NB4 (cell line): ENCODE results near the gene STRN4.

Experiments
- DNase-seq: peaks from one replicate; pipeline ENCODE4 v3.0.0; 2010; ENCODE audit warnings: low read depth
- H3K4me3 ChIP-seq: one replicate; pipeline ENCODE4 v1.5.1; 2011; ENCODE audit warnings: mild to moderate bottlenecking, low read depth, low read length, moderate library complexity
- MYC ChIP-seq: IDR thresholded peaks from 2 replicates; pipeline ENCODE4 v1.6.1; 2011; ENCODE audit warnings: low read depth, low read length
- POLR2A ChIP-seq: IDR thresholded peaks from 2 replicates; pipeline ENCODE4 v1.6.1; 2011; ENCODE audit warnings: mild to moderate bottlenecking; ENCODE audit not compliant: insufficient read length; ENCODE audit errors: extremely low read depth
- TF ChIP-seq, protein P1 (sequence below): IDR thresholded peaks from 2 replicates; pipeline ENCODE4 v1.6.1; 2011; ENCODE audit warnings: low read depth, low read length
- TF ChIP-seq, protein P2 (sequence below): IDR thresholded peaks from one replicate; pipeline ENCODE4 v1.5.1; 2012; ENCODE audit warnings: low read depth, low read length

STRN4 gene

DNA sequence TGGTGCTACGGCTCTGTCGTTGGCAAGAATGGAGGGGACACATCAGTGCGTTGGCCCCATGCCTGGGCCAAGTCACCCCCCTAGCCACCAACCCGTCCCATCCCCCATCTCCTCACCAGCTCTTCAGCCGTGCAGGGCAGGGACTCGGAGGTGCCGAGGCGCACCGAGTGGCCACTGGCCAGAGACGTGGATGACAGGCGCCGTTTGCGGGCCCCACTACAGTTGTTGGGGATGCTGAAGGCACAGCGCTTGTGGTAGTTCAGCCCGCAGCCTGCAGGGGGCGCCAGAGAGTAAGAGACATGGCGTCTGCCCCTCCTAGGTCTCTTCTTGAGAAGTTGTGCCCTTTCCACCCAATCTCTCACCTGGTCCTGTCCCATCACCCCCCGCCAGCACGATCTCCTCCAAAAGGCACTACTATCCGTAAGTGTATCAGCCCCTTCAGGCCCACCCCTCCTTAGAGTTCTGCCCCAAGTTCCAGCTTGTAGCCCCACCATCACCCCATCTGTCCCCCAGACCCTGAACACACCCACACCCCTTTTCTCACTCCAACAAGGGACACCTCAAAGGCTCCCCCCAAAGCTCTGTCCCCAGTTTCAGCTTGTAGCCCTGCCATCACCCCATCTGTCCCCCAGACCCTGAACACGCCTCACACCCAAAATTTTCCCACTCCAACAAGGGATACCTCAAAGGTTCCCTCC lies 41.7 kb downstream of the STRN4 start:
- H3K4me3 ChIP-seq = no peak overlapping the region
- TF ChIP-seq, protein P1, sequence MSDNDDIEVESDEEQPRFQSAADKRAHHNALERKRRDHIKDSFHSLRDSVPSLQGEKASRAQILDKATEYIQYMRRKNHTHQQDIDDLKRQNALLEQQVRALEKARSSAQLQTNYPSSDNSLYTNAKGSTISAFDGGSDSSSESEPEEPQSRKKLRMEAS = peak; percentile 51
- TF ChIP-seq POLR2A (no peak), MYC (no peak)
- TF ChIP-seq, protein P2, sequence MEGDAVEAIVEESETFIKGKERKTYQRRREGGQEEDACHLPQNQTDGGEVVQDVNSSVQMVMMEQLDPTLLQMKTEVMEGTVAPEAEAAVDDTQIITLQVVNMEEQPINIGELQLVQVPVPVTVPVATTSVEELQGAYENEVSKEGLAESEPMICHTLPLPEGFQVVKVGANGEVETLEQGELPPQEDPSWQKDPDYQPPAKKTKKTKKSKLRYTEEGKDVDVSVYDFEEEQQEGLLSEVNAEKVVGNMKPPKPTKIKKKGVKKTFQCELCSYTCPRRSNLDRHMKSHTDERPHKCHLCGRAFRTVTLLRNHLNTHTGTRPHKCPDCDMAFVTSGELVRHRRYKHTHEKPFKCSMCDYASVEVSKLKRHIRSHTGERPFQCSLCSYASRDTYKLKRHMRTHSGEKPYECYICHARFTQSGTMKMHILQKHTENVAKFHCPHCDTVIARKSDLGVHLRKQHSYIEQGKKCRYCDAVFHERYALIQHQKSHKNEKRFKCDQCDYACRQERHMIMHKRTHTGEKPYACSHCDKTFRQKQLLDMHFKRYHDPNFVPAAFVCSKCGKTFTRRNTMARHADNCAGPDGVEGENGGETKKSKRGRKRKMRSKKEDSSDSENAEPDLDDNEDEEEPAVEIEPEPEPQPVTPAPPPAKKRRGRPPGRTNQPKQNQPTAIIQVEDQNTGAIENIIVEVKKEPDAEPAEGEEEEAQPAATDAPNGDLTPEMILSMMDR = peak; percentile 100
- peak; percentile 88 for DNase-seq

DNA sequence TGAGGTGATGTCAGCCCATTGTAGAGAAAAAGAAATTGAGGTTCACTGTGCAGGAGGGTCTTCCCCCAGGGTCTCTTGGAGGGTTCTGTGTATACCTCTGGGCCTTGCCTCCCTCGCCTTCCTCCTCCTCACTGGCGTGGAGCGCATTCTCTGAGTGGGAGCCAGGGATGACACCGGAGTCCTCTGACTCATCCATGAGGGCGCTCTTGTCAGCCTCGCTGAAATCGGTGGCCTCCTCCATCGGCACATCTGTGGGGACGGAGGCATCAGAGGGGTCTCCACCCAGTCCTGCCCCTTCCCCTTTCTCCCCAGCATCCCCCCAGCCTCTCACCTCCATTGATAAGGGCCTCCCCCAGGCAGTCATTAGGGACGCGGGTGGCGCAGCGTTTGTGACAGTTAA lies 45.5 kb downstream of the STRN4 start:
- TF ChIP-seq MYC (no peak), POLR2A (no peak)
- TF ChIP-seq, protein P2 = no peak
- TF ChIP-seq, protein P1 = no peak
- no peak for DNase-seq
- no peak overlapping the region for H3K4me3 ChIP-seq

DNA sequence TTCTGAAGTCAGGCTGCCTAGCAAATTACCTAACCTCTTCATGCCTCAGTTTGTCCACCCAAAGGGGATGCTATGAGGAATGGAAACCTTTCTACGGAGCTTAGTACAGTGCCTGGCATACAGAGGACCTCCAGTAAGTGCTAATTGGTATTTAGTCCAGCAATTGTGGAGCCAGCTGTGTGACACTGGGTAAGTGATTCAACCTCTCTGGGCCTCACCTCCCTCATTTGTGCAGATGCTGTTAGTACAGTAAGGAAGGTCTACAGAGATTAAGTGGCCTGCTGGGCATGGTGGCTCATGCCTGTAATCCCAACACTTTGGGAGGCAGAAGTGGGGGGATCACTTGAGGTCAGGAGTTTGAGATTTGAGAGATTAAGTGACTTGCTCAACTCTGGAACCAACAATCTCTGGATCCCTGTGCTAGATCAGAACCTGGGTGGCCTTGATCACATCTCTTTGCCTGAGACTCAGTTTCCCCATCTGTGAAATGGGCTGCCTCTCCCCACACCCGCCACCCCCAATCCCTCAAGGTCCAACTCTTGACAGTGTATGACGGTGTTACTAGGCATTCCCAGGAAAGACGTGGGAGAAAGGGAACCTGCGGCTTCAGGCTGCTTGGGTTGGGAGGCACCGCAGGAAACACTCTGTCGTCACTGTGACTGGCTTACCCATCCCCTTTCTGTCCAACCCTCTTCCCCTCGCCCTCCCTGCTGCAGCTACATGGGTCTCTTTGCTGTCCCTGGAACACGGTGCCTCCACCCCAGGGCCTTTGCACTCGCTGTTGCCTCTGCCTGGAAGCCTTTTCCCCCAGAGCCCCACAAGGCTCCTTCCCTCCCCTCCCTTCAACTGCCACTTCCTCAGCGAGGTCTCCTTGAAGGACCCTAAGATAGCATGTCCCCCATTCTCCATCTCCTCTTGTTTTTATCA lies 47.6 kb downstream of the STRN4 start:
- DNase-seq = peak; percentile 56
- TF ChIP-seq, protein P1 = no peak
- TF ChIP-seq POLR2A = no peak
- TF ChIP-seq, protein P2 = no peak
- TF ChIP-seq MYC = no peak
- no peak overlapping the region for H3K4me3 ChIP-seq

DNA sequence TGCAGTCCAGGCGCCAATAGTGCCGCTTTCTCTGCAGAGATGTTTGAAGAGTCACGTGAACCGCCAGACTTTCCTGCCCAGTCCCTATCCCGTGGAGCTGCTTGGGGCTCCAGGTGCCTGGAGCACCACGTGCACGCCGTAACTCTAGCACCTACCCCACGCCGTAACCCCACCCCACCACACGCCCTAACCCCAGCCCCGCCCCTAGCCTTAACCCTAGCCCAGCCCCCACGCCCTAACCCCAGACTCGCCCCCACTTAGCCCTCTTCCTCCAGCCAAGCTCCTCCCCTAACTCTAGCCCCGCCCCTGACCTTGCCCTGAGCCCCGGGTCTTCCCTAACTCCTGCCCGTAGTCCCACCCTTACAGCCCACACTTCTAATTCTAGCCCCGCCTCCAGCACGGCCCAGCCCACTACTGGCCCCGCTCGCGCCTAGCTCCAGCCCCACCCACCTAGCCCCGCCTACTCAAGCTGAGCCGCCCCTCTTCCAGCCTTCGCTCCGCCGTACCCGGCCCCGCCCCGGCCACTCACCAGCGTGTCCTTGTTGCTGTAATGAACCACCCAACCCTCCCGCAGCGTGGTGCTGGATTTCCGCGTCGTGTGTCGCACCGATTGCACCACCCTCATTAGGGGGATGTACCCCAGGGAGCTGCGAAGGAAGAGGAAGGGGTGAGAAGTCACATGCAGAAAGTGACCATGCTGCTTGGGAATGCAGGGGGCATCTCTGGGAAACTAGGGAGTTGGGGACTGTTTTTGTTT lies 48.9 kb downstream of the STRN4 start:
- H3K4me3 ChIP-seq = no peak overlapping the region
- peak; percentile 100 for DNase-seq

DNA sequence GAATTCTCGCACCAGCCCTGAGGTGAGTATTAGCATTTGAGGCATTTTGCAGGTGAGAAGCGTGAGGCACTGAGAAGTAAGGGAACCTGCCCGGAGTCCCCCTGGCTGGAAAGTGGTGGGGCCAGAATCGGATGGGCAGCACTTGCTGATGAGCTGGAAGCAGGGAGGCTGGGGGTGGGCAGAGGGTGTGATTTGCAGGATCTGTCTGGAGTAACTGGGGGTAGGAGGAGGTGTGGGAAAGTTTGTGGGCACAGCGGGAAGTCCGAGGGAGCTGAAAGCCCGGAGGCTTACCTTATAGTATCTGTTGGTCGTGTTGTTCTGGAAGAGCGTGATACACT lies 49.4 kb downstream of the STRN4 start:
- no peak overlapping the region for H3K4me3 ChIP-seq
- DNase-seq = no peak
- TF ChIP-seq POLR2A = no peak
- TF ChIP-seq, protein P1 = no peak
- TF ChIP-seq, protein P2 = no peak
- TF ChIP-seq MYC = no peak

More for the DNA sequence above, 48.9 kb downstream of the STRN4 start:
- TF ChIP-seq, protein P2 = no peak
- TF ChIP-seq MYC = peak; percentile 99
- TF ChIP-seq, protein P1 = peak; percentile 98
- no peak for TF ChIP-seq POLR2A
